GM21447 (cell line): Measurements from ENCODE around the gene ADRA2C.

Source experiments
- ATAC-seq: cut with Tn5 transposase; IDR thresholded peaks from one replicate; pipeline ENCODE4 v1.9.1; 2021; ENCODE audit not compliant: unreplicated experiment

Gene ADRA2C

GRCh38 chr4:3766036-3766784 lies at the start of gene ADRA2C:
TSS of gene ADRA2C (plus strand) at chr4:3766385. CDS start at chr4:3766607, 222 bp downstream.
- ATAC-seq: no peak

DNA sequence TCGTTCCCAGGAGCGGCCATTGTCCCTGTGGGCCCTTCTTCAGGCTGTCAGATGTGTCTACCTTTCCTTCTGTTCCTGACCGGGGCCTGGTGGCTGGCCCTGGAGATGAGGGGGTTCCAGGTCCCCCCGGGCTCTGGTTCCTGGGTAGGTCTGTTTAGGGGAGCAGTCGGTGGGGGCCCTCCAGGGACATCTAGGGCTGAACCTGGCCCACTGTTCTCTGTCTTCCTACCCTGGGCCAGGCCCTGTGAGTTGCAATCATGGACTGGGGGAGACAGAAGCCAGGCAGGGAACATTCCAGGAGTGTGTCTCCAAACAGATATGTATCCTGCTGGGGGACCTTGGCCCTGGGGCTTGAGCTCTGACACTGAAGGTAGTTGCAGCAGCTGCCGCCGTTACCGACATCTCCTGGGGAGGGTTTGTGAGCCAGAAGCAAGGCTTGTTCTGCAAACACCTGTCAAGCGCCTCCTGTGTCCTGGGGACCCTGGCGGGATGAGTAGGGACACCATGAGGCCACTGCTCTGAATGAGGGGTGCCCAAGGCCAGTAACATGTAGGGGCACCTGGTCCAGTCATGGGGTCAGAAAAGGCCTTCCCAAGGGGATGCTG lies 49.5 kb upstream of the ADRA2C start:
- no peak for ATAC-seq

DNA sequence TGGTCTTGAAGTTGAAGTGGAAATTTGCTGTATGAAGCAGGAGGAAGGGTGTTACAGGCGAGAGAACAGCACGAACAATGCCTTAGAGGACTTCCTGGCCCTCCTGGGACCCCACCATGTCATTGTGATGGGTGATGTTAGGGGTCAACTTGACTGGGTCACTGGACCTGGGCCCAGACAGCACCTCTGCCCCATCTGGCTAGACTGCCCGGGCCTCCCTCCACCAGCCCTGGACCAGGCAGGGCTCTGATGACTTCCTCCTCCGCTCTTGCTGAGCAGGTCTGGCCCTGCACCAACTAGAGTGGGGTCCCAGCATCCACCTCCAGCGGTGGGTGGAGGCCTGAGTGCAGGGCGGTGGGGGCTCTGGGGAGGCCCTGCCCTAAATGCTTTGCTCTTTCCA lies 48.9 kb upstream of the ADRA2C start:
- no peak for ATAC-seq

- no peak for ATAC-seq
Observed at GRCh38 chr4:3718462-3718861, 47.7 kb upstream of the ADRA2C start.

DNA sequence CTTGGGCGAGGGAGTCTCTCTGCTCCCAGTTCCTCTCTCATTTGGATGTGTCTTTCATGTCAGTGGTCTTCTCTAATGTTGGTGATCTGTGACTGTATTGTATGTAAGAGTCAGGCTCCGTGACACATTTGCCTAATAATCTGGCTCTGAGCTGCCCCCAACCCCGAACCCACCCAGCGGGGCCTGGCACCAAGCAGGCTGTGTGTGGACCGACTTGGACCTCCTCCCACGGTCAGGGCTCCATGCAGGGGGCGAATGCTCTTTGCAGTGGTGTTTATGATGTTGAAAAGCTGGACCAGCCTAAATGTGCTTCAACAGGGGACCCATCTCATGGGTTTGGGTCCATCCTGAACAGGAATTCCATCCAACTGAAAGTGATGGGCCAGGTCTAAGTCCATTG lies 47.0 kb upstream of the ADRA2C start:
- no peak for ATAC-seq

- ATAC-seq: no peak
Observed at GRCh38 chr4:3719836-3720235, 46.3 kb upstream of the ADRA2C start.

GRCh38 chr4:3720466-3720865 lies 45.7 kb upstream of the ADRA2C start:
- ATAC-seq: no peak

DNA sequence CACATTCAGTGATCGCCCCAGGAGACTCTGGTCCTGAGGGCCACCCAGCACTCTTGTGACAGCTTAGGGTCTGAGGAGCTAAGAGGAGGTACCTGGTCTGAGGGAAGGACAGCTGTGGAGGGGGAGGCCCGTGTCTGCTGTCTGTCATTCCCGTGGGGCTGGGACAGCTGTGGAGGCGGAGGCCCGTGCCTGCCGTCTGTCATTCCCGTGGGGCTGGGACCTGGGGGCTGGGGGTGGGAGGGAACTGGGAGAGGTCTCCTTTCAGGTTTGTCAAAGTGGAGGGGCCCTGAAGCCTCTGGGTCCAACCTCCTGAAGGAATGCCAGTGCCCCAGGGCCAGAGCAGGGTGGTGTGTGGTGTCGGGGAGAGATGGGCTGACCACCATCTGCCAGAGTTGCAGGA lies 45.0 kb upstream of the ADRA2C start:
- no peak for ATAC-seq

DNA sequence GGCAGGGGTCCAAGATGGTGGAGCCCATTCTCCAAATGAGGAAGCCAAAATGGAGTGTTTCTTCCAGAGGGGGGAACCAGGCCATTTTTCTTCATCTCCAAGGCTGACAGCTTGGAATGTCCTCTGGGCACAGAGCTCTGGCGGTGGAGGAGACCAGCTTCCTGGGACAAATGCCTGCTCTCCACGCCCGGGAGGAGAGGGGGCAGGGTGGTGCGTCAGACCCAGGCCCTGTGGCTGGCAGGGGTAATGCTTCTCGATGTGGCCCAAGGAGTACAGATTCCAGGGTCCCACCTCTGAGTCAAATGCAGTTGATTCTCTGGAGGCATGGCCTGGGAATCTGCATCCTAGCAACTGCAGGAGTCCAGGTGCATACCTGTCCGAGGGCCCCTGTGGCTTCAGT lies 44.6 kb upstream of the ADRA2C start:
- no peak for ATAC-seq

DNA sequence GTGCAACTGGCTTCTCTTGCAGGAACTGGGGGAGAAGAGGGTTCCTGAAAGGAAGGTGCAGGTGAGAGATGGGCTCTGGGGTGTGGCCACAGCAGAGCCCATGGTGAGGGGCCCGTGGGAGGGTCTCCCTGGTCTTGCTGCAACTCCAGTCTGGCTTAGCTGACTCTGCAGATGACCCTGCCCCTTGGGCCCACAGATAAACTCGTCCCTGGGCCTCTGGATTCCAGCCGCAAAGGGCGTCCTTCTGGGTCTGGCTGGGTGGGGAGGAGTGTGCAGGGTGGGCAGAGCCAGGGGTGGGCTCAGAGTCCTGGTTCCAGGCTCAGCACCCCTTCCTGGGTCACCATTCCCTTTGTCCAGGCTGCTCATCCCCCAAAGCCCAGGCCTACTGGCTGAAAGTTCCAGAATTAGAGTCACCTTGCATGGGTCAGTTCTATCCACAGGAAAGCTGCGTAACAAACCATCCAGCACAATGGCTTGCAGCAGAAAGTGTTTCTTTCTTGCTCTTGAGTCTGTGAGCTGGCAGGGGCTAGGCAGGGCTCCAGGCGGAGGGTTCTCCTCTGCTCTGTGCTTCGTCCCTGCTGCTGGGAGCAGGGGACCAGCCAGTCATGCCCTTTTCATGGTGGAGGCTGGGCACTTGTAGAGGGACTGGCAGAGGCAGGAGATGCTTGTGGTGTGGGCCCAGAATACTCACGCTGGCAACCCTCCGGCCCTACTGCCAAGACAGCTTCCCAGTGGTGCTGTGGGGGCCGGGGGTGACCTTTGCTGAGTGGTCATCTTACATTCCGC lies 43.5 kb upstream of the ADRA2C start:
- no peak for ATAC-seq

- no peak for ATAC-seq
Observed at GRCh38 chr4:3723232-3723642, 42.9 kb upstream of the ADRA2C start.

GRCh38 chr4:3724319-3725231 lies 41.6 kb upstream of the ADRA2C start:
- ATAC-seq: no peak

DNA sequence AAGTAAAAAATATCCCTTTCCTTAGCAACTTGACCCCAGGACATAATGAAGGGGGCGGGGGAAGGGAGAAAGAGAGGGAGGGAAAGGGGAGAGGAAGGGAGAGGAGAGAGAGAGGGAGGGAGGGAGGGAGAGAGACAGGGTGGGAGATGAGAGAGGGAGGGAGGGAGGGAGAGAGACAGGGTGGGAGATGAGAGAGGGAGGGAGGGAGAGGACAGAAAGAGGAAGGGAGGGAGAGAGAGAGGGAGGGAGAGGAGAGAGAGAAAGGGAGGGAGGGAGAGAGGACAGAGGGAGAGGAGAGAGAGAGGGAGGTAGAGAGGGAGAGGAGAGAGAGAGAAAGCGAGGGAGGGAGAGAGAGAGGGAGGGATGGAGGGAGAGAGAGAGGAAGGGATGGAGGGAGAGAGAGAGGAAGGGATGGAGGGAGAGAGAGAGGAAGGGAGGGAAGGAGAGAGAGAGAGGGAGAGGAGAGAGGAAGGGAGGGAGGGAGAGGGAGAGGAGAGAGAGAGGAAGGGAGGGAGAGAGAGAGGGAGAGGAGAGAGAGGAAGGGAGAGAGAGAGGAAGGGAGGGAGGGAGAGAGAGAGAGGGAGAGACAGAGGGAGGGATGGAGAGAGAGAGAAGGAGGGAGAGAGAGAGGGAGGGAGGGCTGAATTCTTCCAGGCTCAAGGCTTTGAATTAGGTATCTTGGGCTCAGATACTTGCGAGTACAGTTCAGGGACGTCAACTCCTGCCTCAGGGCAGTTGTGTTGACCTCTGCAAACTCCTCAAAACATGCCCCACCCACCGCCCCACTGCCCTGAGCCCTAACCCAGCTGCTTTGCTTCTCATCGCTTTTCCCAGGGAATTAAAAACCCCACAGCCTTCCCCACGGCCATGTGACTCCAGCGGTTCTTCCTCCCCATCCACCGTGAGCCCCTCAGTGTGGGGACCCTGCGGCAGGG lies 40.0 kb upstream of the ADRA2C start:
- no peak for ATAC-seq

- ATAC-seq: no peak
Observed at GRCh38 chr4:3727847-3728469, 38.2 kb upstream of the ADRA2C start.

GRCh38 chr4:3729188-3729881 lies 36.9 kb upstream of the ADRA2C start:
- no peak for ATAC-seq

DNA sequence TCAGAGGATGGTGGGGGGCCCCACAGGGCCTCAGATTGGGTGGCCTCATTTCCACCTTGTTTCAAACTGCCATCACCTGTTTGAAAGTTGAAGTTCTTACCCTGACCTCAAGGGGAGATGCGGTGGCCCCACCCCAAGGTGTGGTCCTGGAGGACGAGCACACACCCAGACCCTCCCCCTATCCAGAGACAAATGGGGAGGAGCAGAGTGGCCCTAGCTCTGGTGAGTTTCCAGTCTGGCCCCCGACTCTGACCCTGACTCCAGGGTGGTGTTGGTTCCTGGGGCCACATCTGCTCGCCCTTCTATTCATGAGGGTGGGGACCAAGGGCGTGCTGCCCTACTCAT lies 36.3 kb upstream of the ADRA2C start:
- ATAC-seq: no peak

GRCh38 chr4:3730422-3731190 lies 35.6 kb upstream of the ADRA2C start:
- ATAC-seq: no peak
